GM12878 (cell line): Measurements from ENCODE around the gene KIF3A. TPM values are rescaled to one million over a fixed set of nuclear protein-coding genes. Genes with fewer than 3 reads are reported as not detected.

Experiments used
- ATAC-seq: fragments of 200-7000 bp; cut with Tn5 transposase; 3 replicates; pipeline ENCODE4 v1.9.1; 2020; ENCODE audit warnings: mild to moderate bottlenecking, moderate library complexity
- BruUV-seq: library from RNA; stranded (reverse); fragments of 400-500 nt; replicated peaks from 2 replicates; lab custom pipeline; 2021; lab: Mats Ljungman, UMichigan
- CTCF ChIA-PET: fragments of 300-600 bp; sonication (Branson Sonifier 250); formaldehyde crosslinking; extraction: SDS; loops from one replicate; lab custom pipeline; 2021; ENCODE audit warnings: inconsistent platforms; lab: Yijun Ruan, JAX
- POLR2A ChIA-PET: fragments of 350-600 bp; formaldehyde crosslinking; extraction: SDS; loops from one replicate; lab custom pipeline; 2021; ENCODE audit warnings: inconsistent platforms; lab: Charles Lee
- RAD21 ChIA-PET: fragments of 300-600 bp; sonication (Branson Sonifier 250); formaldehyde crosslinking; loops from one replicate; lab custom pipeline; 2023; ENCODE audit warnings: antibody characterized with exemption; ENCODE audit not compliant: unreplicated experiment; lab: Charles Lee
- SMC1A ChIA-PET: fragments of 300-600 bp; sonication (Branson Sonifier 250); formaldehyde crosslinking; loops from one replicate; lab custom pipeline; 2023; ENCODE audit not compliant: unreplicated experiment, uncharacterized antibody; lab: Charles Lee
- DNase-seq: peaks from one replicate; pipeline ENCODE4 v3.0.0-alpha.2; 2011; ENCODE audit warnings: low read depth, low spot score
- FAIRE-seq: peaks from 3 replicates; lab custom pipeline; 2011; peaks lifted over from hg19 to GRCh38; lab: Jason Lieb, UNC
- H2AFZ ChIP-seq: 2 replicates; pipeline ENCODE4 v1.6.0; 2011; ENCODE audit warnings: low read depth, low read length, control low read depth; ENCODE audit not compliant: control insufficient read depth
- H3K27ac ChIP-seq: 2 replicates; pipeline ENCODE4 v1.5.1; 2011; ENCODE audit warnings: control low read depth; ENCODE audit not compliant: control insufficient read depth, insufficient read depth
- H3K27me3 ChIP-seq, 2 experiments: replicated peaks in 1 of 2; 2 replicates each; pipeline versions ENCODE4 v1.6.0 to v1.6.1; 2011; ENCODE audit warnings: low read length in 1 of 2; ENCODE audit not compliant: control insufficient read depth in 2 of 2, insufficient read depth in 2 of 2
- H3K36me3 ChIP-seq, 2 experiments: 2 replicates each; pipeline ENCODE4 v1.5.1; 2011; ENCODE audit warnings: low read length in 1 of 2; ENCODE audit not compliant: control insufficient read depth in 2 of 2, insufficient read depth in 2 of 2
- H3K4me1 ChIP-seq: 2 replicates; pipeline ENCODE4 v1.6.1; 2011; ENCODE audit warnings: mild to moderate bottlenecking, low read length, moderate library complexity, mixed read lengths; ENCODE audit not compliant: control insufficient read depth, insufficient read depth
- H3K4me2 ChIP-seq: 2 replicates; pipeline ENCODE4 v1.6.0; 2011; ENCODE audit warnings: control low read depth; ENCODE audit not compliant: control insufficient read depth, insufficient read depth
- H3K4me3 ChIP-seq: fragments of 200-600 bp; sonication (generic); 2 replicates; pipeline ENCODE4 v1.5.1; 2016
- H3K79me2 ChIP-seq: 2 replicates; pipeline ENCODE4 v1.6.0; 2011; ENCODE audit warnings: low read length; ENCODE audit not compliant: control insufficient read depth, insufficient read depth
- H3K9ac ChIP-seq: 2 replicates; pipeline ENCODE4 v1.8.0; 2011; ENCODE audit warnings: low read length, control low read depth, mixed read lengths; ENCODE audit not compliant: control insufficient read depth, insufficient read depth
- H3K9me3 ChIP-seq: replicated peaks from 3 replicates; pipeline ENCODE4 v1.5.1; 2011; ENCODE audit warnings: mild to moderate bottlenecking, low read length; ENCODE audit not compliant: control insufficient read depth, insufficient read depth
- H4K20me1 ChIP-seq: 2 replicates; pipeline ENCODE4 v1.6.0; 2011; ENCODE audit not compliant: control insufficient read depth, insufficient read depth
- CEBPZ ChIP-seq: fragments of 150-350 bp; IDR thresholded peaks from 2 replicates; pipeline ENCODE4 v1.6.1; 2016; ENCODE audit warnings: low read depth, low read length
- WGBS: methylation state at CpG from one replicate; pipeline ENCODE4 v1.1.6; 2016; ENCODE audit warnings: low lambda C conversion rate; ENCODE audit not compliant: insufficient replicate concordance, insufficient coverage; ENCODE audit errors: missing lambda C conversion rate; 5-methylcytosine and 5-hydroxymethylcytosine counted together
- in situ Hi-C: fragments of 300-500 bp; cut with MboI; formaldehyde crosslinking; loops from 9 replicates; pipeline ENCODE4 v1.14.3; 2018; ENCODE audit warnings: mixed read lengths
- intact Hi-C: fragments of 100-400 bp; cut with micrococcal nuclease; formaldehyde crosslinking; loops from one replicate; pipeline ENCODE4 v1.14.2; 2022; ENCODE audit not compliant: unreplicated experiment
- polyA plus RNA-seq, 11 experiments: library from polyadenylated mRNA; depleted of rRNA in 4 of 11; unstranded in 6 of 11; stranded (reverse) in 5 of 11; fragments of >200 nt; fragmentation: Nextera tagmentation in 4 of 11; fragmentation: Illumina TruSeq in 1 of 11; extraction: Ambion mirVana in 4 of 11; extraction: Trizol in 1 of 11; gene quantifications; 1 replicate in 1 of 11; 2 replicates in 10 of 11; pipeline versions ENCODE4 v1.2.1 to v1.2.3, GENCODE V29; 2011 to 2016; ENCODE audit warnings: inconsistent platforms in 2 of 11, missing spikeins in 2 of 11, low read depth in 1 of 11
- total RNA-seq, 4 experiments: library from RNA; depleted of rRNA in 3 of 4; stranded (reverse); fragments of >200 nt in 3 of 4; fragmentation: Illumina TruSeq in 1 of 4; extraction: Trizol in 1 of 4; gene quantifications; 2 replicates each; pipeline versions ENCODE4 v1.2.1 to v1.2.3, GENCODE V29; 2013 to 2021

Gene KIF3A
- total and polyA plus RNA-seq, 10 of the 15 experiments (the other 5 are each of a cell fraction or from before 2014, with no cell fraction given), result 2.7 to 36.5 (median 10.0) TPM

- WGBS, result 86% methylated on average over 2 of the region's 2 CpGs
- in situ Hi-C loops, result no loop called here
- no TSS peak for BruUV-seq
These were observed 29.8 kb upstream of the KIF3A start for GRCh38 chr5:132767150-132767549.

More at GRCh38 chr5:132767150-132767549, 29.8 kb upstream of the KIF3A start:
- ChIA-PET SMC1A (interaction anchor here (0.8 kb wide), 1 partner anchor 9 kb away, joined by 3 read pairs; no protein-coding TSS in a partner anchor), CTCF (interaction anchor here (0.7 to 2.1 kb wide), 3 partner anchors 12 to 29 kb away, joined by 3 to 7 read pairs (median 3); no protein-coding TSS in a partner anchor), RAD21 (interaction anchor here (0.7 kb wide), 1 partner anchor 34 kb away, joined by 3 read pairs; no protein-coding TSS in a partner anchor), POLR2A (interaction anchor here (0.9 to 1.4 kb wide), 3 partner anchors 11 to 15 kb away, joined by 3 to 4 read pairs (median 3); no protein-coding TSS in a partner anchor)
- no peak for TF ChIP-seq CEBPZ
- Histone ChIP-seq H3K27me3 (no peaks in the 10 kb centered on the region), H2AFZ (no peak overlapping the region), H3K27ac (no peak overlapping the region), H3K4me2 (no peak overlapping the region), H3K4me1 (no peaks in the 10 kb centered on the region), H3K4me3 (no peak overlapping the region), H3K9ac (no peak overlapping the region), H3K9me3 (no peaks in the 10 kb centered on the region), H3K79me2 (no peaks in the 10 kb centered on the region), H3K36me3 (peaks cover 0 to 9% of the 10 kb centered on the region in 2 experiments; a peak in 2 of 4 replicates), H4K20me1 (no peaks in the 10 kb centered on the region)
- intact Hi-C loops, result no loop called here
- DNase-seq (no peak), FAIRE-seq (no peak), ATAC-seq (no peak)
